ENCODE results near the gene HYAL2. TPM values are rescaled to one million over a fixed set of nuclear protein-coding genes. Genes with fewer than 3 reads are reported as not detected.
"Not testable (repeated sequence)": the region's sequence is repeated elsewhere in the genome, so short reads cannot be mapped to it uniquely, and the experiment has no call there.

HYAL2 gene
- total RNA-seq, 4 donors from 2014 or later = 37.4 to 114 (median 97.2) TPM

DNA sequence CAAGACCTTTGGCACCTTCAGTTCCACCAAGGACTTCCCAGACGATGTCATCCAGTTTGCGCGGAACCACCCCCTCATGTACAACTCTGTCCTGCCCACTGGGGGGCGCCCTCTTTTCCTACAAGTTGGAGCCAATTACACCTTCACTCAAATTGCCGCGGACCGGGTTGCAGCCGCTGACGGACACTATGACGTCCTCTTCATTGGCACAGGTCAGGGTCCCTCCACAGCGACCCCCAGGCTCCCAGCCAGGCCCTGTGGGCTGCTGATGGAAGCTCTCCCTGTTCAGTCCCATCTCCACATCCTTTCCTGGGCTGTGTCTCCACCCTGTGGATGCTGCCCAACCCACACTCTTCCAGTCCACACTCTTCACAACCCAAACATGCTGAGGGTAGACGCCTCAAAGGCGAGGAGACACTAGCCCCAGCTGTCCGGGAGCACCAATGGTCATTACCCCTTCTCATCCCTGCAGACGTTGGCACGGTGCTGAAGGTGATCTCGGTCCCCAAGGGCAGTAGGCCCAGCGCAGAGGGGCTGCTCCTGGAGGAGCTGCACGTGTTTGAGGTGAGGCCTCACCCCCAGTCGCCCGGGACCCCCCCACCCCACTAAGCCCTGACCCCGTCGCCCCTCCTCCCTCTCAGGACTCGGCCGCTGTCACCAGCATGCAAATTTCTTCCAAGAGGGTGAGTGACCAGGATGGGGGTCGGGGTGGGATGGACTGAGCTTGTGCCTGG is 48.0 kb downstream of the HYAL2 start:
- DNase-seq (ENCODE audit: extremely low spot score) = no peak
- H3K27ac ChIP-seq (replicated peaks in 1 of 4) = no peak overlapping the region
- intact Hi-C loops (cut with DNase I) = loop anchor here (5.0 kb wide), 2 partner anchors 82 to 152 kb away; partner anchors contain the start of gene GNAT1
- H3K27me3 ChIP-seq = peaks cover 0 to 40% (median 5%) of the 10 kb centered on the region in 4 donors
- H3K9me3 ChIP-seq = no peaks in the 10 kb centered on the region
- peak overlapping the region in 1 of 4 donors; percentile 5 for H3K4me3 ChIP-seq
- no peak for TF ChIP-seq POLR2A (IDR thresholded peaks at IDR 0.05; ENCODE audit: low read depth)
- TF ChIP-seq, protein P1, sequence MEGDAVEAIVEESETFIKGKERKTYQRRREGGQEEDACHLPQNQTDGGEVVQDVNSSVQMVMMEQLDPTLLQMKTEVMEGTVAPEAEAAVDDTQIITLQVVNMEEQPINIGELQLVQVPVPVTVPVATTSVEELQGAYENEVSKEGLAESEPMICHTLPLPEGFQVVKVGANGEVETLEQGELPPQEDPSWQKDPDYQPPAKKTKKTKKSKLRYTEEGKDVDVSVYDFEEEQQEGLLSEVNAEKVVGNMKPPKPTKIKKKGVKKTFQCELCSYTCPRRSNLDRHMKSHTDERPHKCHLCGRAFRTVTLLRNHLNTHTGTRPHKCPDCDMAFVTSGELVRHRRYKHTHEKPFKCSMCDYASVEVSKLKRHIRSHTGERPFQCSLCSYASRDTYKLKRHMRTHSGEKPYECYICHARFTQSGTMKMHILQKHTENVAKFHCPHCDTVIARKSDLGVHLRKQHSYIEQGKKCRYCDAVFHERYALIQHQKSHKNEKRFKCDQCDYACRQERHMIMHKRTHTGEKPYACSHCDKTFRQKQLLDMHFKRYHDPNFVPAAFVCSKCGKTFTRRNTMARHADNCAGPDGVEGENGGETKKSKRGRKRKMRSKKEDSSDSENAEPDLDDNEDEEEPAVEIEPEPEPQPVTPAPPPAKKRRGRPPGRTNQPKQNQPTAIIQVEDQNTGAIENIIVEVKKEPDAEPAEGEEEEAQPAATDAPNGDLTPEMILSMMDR (IDR thresholded peaks at IDR 0.05) = peak; percentile 55 to 75 (median 65)
- 48% methylated on average over 16 of the region's 26 CpGs for WGBS
- peaks cover 0 to 24% (median 9%) of the 10 kb centered on the region in 4 donors for H3K36me3 ChIP-seq
- H3K4me1 ChIP-seq = peaks cover 30 to 71% (median 53%) of the 10 kb centered on the region in 4 donors

DNA sequence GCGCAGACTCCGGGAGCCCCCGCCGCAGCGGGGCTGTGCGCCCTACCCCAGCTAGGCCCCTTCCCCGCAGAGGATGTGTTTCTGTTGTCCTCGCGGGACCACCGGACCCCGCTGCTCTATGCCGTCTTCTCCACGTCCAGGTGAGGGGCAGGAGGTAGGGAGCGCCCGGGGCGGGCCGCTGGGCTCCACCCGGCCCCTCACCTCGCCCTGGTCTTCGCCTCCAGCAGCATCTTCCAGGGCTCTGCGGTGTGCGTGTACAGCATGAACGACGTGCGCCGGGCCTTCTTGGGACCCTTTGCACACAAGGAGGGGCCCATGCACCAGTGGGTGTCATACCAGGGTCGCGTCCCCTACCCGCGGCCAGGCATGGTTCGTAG is 48.9 kb downstream of the HYAL2 start:
- no peaks in the 10 kb centered on the region for H3K9me3 ChIP-seq
- H3K4me1 ChIP-seq = peaks cover 33 to 71% (median 54%) of the 10 kb centered on the region in 4 donors
- intact Hi-C loops (cut with DNase I) = loop anchor here (2.0 to 5.0 kb wide), 4 partner anchors 15 to 151 kb away; partner anchors contain the start of gene GNAT1
- peaks cover 0 to 24% (median 9%) of the 10 kb centered on the region in 4 donors for H3K36me3 ChIP-seq
- no peak for TF ChIP-seq EP300 (IDR thresholded peaks at IDR 0.05)
- TF ChIP-seq POLR2AphosphoS5 (IDR thresholded peaks at IDR 0.05) = no peak
- no peak for TF ChIP-seq POLR2A (IDR thresholded peaks at IDR 0.05; ENCODE audit: low read depth)
- TF ChIP-seq, protein P1 (IDR thresholded peaks at IDR 0.05) = no peak
- H3K27ac ChIP-seq (replicated peaks in 1 of 4) = peak overlapping the region in 1 of 4 donors; percentile 56
- peaks cover 0 to 40% (median 5%) of the 10 kb centered on the region in 4 donors for H3K27me3 ChIP-seq
- WGBS = 59% methylated on average over 31 of the region's 31 CpGs
- no peak for DNase-seq (ENCODE audit: extremely low spot score)
- H3K4me3 ChIP-seq = peak overlapping the region; percentile 39 to 57 (median 42)

DNA sequence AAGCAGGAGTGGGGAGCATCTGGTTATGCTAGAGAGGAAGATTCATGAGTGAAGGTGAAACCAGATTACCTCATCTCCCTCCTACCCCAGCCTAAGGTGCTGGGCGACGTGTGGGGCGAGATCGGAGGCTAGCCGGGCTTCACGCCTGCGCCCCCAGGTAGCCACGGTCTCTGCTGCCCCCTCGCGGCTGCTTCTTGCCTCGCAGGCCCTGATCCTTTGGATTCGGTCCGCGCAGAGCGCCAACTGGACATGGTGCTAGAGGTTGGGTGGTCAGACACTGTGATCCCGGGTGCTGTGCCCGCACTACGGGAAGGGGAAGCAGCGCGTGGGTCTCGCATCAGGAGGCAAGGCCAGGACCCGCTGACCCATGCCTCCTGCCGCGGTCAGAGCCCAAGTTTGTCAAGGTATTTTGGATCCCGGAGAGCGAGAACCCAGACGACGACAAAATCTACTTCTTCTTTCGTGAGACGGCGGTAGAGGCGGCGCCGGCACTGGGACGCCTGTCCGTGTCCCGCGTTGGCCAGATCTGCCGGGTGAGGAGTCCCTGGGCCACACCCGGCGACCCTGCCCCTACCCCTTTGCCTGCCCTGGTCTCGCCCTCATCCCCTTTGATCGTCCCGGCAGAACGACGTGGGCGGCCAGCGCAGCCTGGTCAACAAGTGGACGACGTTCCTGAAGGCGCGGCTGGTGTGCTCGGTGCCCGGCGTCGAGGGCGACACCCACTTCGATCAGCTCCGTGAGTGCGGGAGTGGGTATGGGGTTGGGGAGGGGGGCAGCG is 49.4 kb downstream of the HYAL2 start:
- H3K27me3 ChIP-seq = peaks cover 0 to 40% (median 5%) of the 10 kb centered on the region in 4 donors
- peaks cover 35 to 72% (median 57%) of the 10 kb centered on the region in 4 donors for H3K4me1 ChIP-seq
- H3K36me3 ChIP-seq = peaks cover 0 to 24% (median 9%) of the 10 kb centered on the region in 4 donors
- 12% methylated on average over 25 of the region's 61 CpGs for WGBS
- no peak for DNase-seq (ENCODE audit: extremely low spot score)
- H3K9me3 ChIP-seq = no peaks in the 10 kb centered on the region
- intact Hi-C loops (cut with DNase I) = loop anchor here (2.0 to 5.0 kb wide), 4 partner anchors 14 to 151 kb away; partner anchors contain the start of gene GNAT1
- peak overlapping the region; percentile 39 to 57 (median 42) for H3K4me3 ChIP-seq
- H3K27ac ChIP-seq (replicated peaks in 1 of 4) = peak overlapping the region in 3 of 4 donors; percentile 19 to 56 (median 32)
- TF ChIP-seq, protein P1 (IDR thresholded peaks at IDR 0.05) = peak; percentile 97 to 99 (median 98)
- TF ChIP-seq POLR2A (IDR thresholded peaks at IDR 0.05; ENCODE audit: low read depth) = no peak
- TF ChIP-seq EP300 (IDR thresholded peaks at IDR 0.05) = no peak
- peak; percentile 67 to 81 for TF ChIP-seq POLR2AphosphoS5 (IDR thresholded peaks at IDR 0.05)

DNA sequence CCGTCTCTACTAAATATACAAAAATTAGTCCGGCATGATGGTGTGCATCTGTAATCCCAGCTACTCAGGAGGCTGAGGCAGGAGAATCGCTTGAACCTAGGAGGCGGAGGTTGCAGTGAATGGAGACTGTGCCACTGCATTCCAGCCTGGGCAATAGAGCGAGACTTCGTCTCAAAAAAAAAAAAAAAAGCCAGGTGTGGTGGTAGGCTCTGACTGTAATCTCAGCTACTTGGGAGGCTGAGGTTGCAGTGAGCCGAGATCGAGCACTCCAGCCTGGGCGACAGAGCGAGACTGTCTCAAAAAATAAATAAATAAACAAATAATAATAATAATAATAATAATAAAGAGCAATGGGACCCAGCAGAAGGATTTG is 50.0 kb downstream of the HYAL2 start:
- intact Hi-C loops (cut with DNase I) = loop anchor here (2.0 to 5.0 kb wide), 4 partner anchors 14 to 150 kb away; partner anchors contain the start of gene GNAT1
- H3K4me3 ChIP-seq = peak overlapping the region in 1 of 4 donors; percentile 39
- peaks cover 0 to 40% (median 5%) of the 10 kb centered on the region in 4 donors for H3K27me3 ChIP-seq
- H3K4me1 ChIP-seq = peaks cover 40 to 78% (median 63%) of the 10 kb centered on the region in 4 donors
- not testable (repeated sequence) for H3K9me3 ChIP-seq; DNase-seq (ENCODE audit: extremely low spot score)
- H3K27ac ChIP-seq (replicated peaks in 1 of 4) = peak overlapping the region in 2 of 4 donors; percentile 3 to 19
- H3K36me3 ChIP-seq = peaks cover 0 to 24% (median 9%) of the 10 kb centered on the region in 4 donors
- WGBS = 61% methylated on average over 10 of the region's 10 CpGs
